LNCAP (cell line): ENCODE results near the gene MGAT4A.

Experiments
- TF ChIP-seq, protein P1 (sequence below): fragments of 450-650 bp; IDR thresholded peaks from 2 replicates; pipeline ENCODE4 v1.5.1; 2017; ENCODE audit warnings: mild to moderate bottlenecking

MGAT4A gene

DNA sequence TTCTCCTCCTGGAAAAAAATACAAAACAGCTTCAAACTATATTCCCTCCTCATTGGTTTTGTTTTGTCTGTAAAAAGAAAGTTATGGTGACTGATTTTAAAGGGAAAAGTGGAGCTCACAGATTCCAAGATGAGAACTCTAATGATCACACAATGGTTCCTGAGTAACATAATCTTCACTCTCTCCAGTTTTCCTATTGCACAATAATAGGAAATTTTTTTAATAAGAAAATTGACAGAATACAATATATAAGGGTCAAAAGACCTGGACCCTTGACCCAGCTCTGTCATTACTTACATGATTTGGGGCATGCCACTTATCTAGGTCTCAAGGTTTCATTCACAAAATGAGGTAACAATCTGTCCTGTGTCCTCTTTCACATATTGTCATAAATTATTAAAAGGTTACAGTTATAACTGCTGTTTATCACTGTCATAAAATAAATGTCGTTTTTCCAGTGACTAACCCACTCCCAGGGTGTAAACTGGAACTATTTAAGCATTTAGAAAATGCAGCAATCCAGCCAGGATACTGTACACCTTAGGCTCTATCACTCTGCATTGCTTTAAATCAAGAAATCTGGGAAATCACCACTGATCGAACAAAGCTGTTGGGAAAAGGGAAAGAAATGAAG, 4.1 kb downstream of the MGAT4A start:
- TF ChIP-seq, protein P1, sequence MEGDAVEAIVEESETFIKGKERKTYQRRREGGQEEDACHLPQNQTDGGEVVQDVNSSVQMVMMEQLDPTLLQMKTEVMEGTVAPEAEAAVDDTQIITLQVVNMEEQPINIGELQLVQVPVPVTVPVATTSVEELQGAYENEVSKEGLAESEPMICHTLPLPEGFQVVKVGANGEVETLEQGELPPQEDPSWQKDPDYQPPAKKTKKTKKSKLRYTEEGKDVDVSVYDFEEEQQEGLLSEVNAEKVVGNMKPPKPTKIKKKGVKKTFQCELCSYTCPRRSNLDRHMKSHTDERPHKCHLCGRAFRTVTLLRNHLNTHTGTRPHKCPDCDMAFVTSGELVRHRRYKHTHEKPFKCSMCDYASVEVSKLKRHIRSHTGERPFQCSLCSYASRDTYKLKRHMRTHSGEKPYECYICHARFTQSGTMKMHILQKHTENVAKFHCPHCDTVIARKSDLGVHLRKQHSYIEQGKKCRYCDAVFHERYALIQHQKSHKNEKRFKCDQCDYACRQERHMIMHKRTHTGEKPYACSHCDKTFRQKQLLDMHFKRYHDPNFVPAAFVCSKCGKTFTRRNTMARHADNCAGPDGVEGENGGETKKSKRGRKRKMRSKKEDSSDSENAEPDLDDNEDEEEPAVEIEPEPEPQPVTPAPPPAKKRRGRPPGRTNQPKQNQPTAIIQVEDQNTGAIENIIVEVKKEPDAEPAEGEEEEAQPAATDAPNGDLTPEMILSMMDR: no peak

DNA sequence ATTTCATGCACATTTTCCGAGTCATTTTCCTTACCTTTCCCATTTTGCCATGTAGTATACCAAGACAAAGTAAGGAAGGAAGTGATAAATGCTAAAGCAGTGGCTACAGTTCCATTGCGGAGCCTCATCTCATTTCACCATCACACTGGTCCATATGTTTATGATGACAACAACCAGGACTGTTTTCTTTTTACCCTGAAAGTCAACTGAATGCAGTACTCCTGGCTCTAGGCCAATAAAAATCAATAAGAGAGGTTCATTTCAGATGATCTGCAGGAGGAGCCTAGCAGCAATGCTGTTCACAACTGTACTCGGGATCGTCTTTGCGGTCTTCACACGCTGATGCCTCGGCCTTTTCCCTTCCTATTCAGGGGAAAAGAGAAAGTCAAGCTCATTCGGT, 4.7 kb downstream of the MGAT4A start:
- TF ChIP-seq, protein P1: no peak

DNA sequence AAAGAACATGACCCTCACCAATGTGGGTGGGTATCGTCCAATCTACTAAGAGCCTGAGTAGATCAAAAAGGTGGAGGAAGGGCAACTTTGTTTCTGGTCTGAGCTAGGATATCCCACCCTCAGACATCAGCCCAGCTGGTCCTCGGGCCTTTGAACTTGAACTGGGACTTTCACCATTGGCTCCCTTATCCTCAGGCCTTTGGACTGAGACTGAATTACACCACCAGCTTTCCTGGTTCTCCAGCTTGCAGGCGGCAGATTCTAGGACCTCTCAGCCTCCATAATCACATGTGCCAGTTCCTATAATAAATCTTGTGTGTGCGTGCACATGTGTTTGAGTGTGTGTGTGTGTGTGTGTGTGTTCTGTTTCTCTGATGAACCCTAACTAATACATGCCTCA, 10.6 kb downstream of the MGAT4A start:
- TF ChIP-seq, protein P1: no peak

DNA sequence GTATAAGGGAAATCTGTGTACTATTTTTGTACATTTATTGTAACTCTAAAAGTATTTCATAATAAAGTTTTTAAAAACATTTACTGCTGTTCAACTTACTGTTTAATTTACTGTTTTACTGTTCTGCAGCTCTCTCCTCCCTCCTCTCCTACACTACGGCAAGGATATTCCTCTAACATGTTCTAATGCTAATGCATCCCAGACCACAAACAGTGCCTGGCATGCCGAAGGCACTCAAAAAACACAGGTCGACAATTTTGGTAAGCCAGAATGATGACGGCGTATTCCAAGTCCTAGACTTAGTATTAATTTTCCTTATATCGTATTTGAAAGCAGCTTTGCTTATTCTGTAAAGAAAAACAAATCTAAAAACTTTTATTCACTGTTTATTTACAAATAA, 13.3 kb downstream of the MGAT4A start:
- TF ChIP-seq, protein P1: no peak

DNA sequence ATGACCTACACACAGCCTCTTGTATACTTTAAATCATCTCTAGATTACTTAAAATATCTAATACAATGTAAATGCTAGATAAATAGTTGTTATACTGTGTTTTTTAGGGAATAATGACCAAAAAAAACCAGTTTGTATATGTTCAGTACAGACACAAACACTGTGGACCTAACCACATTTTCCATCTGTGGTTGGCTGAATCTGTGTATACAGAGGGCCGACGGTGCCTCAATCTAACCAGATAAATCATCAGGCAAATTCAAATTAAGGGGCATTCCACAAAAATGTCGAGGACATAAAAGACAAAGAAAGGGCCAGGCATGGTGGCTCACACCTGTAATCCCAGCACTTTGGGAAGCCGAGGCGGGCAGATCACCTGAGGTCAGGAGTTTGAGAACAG, 14.1 kb downstream of the MGAT4A start:
- TF ChIP-seq, protein P1: no peak

DNA sequence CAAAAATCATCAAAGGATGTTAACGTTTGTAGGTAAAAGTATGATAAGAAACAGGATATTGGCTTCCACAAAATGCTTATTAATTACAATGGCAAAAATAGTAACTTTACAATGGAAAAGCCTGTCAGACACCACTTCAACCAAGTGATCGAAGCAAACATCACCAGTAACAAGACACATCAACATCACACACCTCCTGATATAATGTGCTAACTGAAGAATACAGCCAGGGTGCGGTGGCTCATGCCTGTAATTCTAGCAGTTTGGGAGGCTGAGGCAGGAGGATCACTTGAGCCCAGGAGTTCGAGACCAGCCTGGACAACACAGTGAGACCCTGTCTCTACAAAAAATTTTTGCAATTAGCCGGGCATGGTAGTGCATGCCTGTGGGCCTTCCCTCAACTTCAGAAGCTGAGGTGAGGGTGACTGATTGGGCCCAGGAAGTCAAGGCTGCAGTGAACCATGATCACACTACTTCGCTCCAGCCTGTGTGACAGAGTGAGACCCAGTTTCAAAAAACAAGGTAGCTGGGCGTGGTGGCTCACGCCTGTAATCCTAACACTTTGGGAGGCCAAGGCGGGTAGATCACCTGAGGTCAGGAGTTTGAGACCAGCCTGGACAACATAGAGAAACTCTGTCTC, 15.0 kb downstream of the MGAT4A start:
- TF ChIP-seq, protein P1: no peak

DNA sequence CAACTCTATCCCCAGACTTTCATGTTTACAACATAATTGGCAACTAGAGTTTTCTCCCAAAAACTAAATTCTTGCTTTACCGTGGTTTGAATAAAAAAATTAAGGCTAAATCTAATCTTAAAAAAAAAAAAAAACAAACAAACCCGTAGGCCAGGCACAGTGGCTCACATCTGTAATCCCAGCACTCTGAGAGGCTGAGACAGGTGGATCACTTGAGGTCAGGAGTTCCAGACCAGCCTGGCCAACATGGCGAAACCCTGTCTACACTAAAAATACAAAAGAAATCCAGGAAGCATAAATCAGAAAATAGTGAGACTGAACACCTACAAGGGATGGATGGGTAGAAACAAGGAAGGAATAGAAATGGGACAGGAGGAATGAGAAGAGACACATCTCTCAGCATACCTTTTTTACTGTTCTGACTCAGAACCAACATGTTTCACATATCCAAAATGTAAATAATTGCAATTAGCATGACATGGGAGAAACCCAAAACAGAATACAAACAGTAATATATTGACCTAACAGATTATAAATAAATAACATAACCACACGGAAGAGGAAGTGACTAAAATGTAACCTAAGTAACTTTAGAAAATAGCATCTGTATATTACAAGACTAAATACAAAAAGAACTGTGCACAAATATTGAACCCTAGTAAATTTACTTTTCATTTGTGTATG, 17.5 kb downstream of the MGAT4A start:
- TF ChIP-seq, protein P1: no peak
